K562 (cell line): ENCODE results near the gene CMSS1. TPM values are rescaled to one million over a fixed set of nuclear protein-coding genes. Genes with fewer than 3 reads are reported as not detected.

Experiments
- ATAC-seq: fragments of 200-7000 bp; cut with Tn5 transposase; 3 replicates; pipeline ENCODE4 v1.9.1; 2020; ENCODE audit warnings: moderate library complexity
- BruUV-seq: library from RNA; stranded (reverse); fragments of 400-500 nt; replicated peaks from 2 replicates; lab custom pipeline; 2021; lab: Mats Ljungman, UMichigan
- CTCF ChIA-PET: fragments of 300-600 bp; formaldehyde crosslinking; extraction: SDS; loops from one replicate; lab custom pipeline; 2021; ENCODE audit warnings: low intra/inter-chr PET ratio; lab: Yijun Ruan, JAX
- POLR2A ChIA-PET: fragments of 300-600, 350-650 bp; sonication (Branson Sonifier 250); formaldehyde crosslinking; extraction: SDS; loops from one replicate; lab custom pipeline; 2021; ENCODE audit warnings: antibody characterized with exemption, inconsistent platforms; lab: Yijun Ruan, JAX
- DNase-seq, 4 experiments: peaks; one replicate each; pipeline versions ENCODE4 v3.0.0 to v3.0.0-alpha.2; 2011 to 2018; ENCODE audit warnings: low spot score in 3 of 4, mixed read lengths in 3 of 4; ENCODE audit errors: extremely low read depth in 1 of 4
- FAIRE-seq: peaks from 2 replicates; lab custom pipeline; 2011; peaks lifted over from hg19 to GRCh38; lab: Jason Lieb, UNC
- H2AFZ ChIP-seq: 2 replicates; pipeline ENCODE4 v1.6.0; 2011; ENCODE audit warnings: low read depth, low read length, control low read depth, inconsistent platforms
- H3K27ac ChIP-seq: fragments of 200-600 bp; 3 replicates; pipeline ENCODE4 v1.8.0; 2011; ENCODE audit warnings: low read depth, mild to moderate bottlenecking, control low read depth, inconsistent platforms, low read length, moderate library complexity, mixed read lengths; ENCODE audit errors: extremely low read depth
- H3K27me3 ChIP-seq, 2 experiments: fragments of 300-600 bp in 1 of 2; 2 replicates in 1 of 2; 3 replicates in 1 of 2; pipeline versions ENCODE4 v1.6.0 to v1.8.0; 2011; ENCODE audit warnings: inconsistent platforms in 2 of 2, low read length in 2 of 2, mild to moderate bottlenecking in 1 of 2, mixed read lengths in 1 of 2, moderate library complexity in 1 of 2; ENCODE audit not compliant: control insufficient read depth in 2 of 2, insufficient read depth in 2 of 2
- H3K36me3 ChIP-seq: fragments of 300-600 bp; 3 replicates; pipeline ENCODE4 v1.8.0; 2011; ENCODE audit warnings: mild to moderate bottlenecking, low read length, inconsistent platforms; ENCODE audit not compliant: control insufficient read depth, insufficient read depth
- H3K4me1 ChIP-seq, 2 experiments: fragments of 200-600 bp in 1 of 2; replicated peaks in 1 of 2; 2 replicates in 1 of 2; 3 replicates in 1 of 2; pipeline versions ENCODE4 v1.5.1 to v1.8.0; 2011; ENCODE audit warnings: inconsistent platforms in 2 of 2, low read length in 2 of 2, mild to moderate bottlenecking in 1 of 2, mixed read lengths in 1 of 2, moderate library complexity in 1 of 2; ENCODE audit not compliant: control insufficient read depth in 2 of 2, insufficient read depth in 2 of 2
- H3K4me2 ChIP-seq: 2 replicates; pipeline ENCODE4 v1.6.1; 2011; ENCODE audit warnings: low read length, control low read depth, inconsistent platforms, mixed read lengths; ENCODE audit not compliant: insufficient read depth
- H3K4me3 ChIP-seq: fragments of 200-600 bp; sonication (generic), shearing (Covaris generic); 2 replicates; pipeline ENCODE4 v1.5.1; 2016; ENCODE audit warnings: control low read depth, inconsistent platforms
- H3K79me2 ChIP-seq: fragments of 200-600 bp; 3 replicates; pipeline ENCODE4 v1.8.0; 2011; ENCODE audit warnings: low read length, inconsistent platforms; ENCODE audit not compliant: control insufficient read depth, insufficient read depth
- H3K9ac ChIP-seq, 2 experiments: 2 replicates each; pipeline versions ENCODE4 v1.6.0 to v1.6.1; 2011; ENCODE audit warnings: low read depth in 2 of 2, low read length in 2 of 2, control low read depth in 1 of 2, inconsistent platforms in 1 of 2, mild to moderate bottlenecking in 1 of 2, mixed read lengths in 1 of 2; ENCODE audit not compliant: insufficient read depth in 1 of 2
- H3K9me1 ChIP-seq: one replicate; pipeline ENCODE4 v1.6.0; 2011; ENCODE audit warnings: inconsistent platforms, mild to moderate bottlenecking, low read length, moderate library complexity; ENCODE audit not compliant: control insufficient read depth, insufficient read depth
- H3K9me3 ChIP-seq: replicated peaks from 2 replicates; pipeline ENCODE4 v1.5.1; 2011; ENCODE audit warnings: low read depth, low read length, inconsistent platforms; ENCODE audit not compliant: control insufficient read depth, insufficient read depth
- H4K20me1 ChIP-seq: replicated peaks from 2 replicates; pipeline ENCODE4 v1.6.1; 2011; ENCODE audit warnings: low read length, inconsistent platforms, mixed read lengths; ENCODE audit not compliant: control insufficient read depth, insufficient read depth
- ADNP ChIP-seq: fragments of 200-800 bp; sonication (Bioruptor generic); IDR thresholded peaks from 2 replicates; pipeline ENCODE4 v1.6.1; 2016; ENCODE audit warnings: missing genetic modification characterization, missing compliant biosample characterization
- ELF4 ChIP-seq: fragments of 450-650 bp; formaldehyde crosslinking; IDR thresholded peaks from 2 replicates; pipeline ENCODE4 v1.4.0; 2022; ENCODE audit warnings: missing genetic modification characterization
- MAFG ChIP-seq: fragments of 450-650 bp; conservative IDR thresholded peaks from 2 replicates; pipeline ENCODE4 v1.6.1; 2016; ENCODE audit warnings: missing genetic modification characterization, missing compliant biosample characterization
- POLR2H ChIP-seq: IDR thresholded peaks from 2 replicates; pipeline ENCODE4 v1.6.1; 2016; ENCODE audit warnings: missing genetic modification characterization, low read depth, mild to moderate bottlenecking, control low read depth, missing compliant biosample characterization, moderate library complexity
- ZNF449 ChIP-seq: fragments of 250-450 bp; sonication (Bioruptor Pico); IDR thresholded peaks from 2 replicates; pipeline ENCODE4 v1.8.0; 2022; ENCODE audit warnings: moderate library complexity, mild to moderate bottlenecking, inconsistent platforms
- WGBS: fragments of 100-300 bp; shearing (Covaris generic); methylation state at CpG from one replicate; pipeline ENCODE4 v1.1.6; 2016; ENCODE audit warnings: low coverage, mixed read lengths; ENCODE audit not compliant: insufficient coverage; ENCODE audit errors: missing lambda C conversion rate; 5-methylcytosine and 5-hydroxymethylcytosine counted together
- in situ Hi-C: fragments of 300-500 bp; cut with MboI; formaldehyde crosslinking; loops from 4 replicates; pipeline ENCODE4 v1.15.0; 2018; ENCODE audit warnings: inconsistent platforms, mixed read lengths
- intact Hi-C: fragments of 100-400 bp; cut with micrococcal nuclease; formaldehyde crosslinking; loops from 2 replicates; pipeline ENCODE4 v1.14.2; 2022
- polyA plus RNA-seq, 8 experiments: library from polyadenylated mRNA; depleted of rRNA in 4 of 8; stranded (reverse) in 5 of 8; unstranded in 3 of 8; fragments of >200 nt; fragmentation: Nextera tagmentation in 2 of 8; fragmentation: Illumina TruSeq in 1 of 8; extraction: Ambion mirVana in 2 of 8; extraction: Trizol in 1 of 8; gene quantifications; 2 replicates each; pipeline versions ENCODE4 v1.2.1 to v1.2.3, GENCODE V29; 2011 to 2014; ENCODE audit warnings: inconsistent platforms in 1 of 8, missing spikeins in 1 of 8
- total RNA-seq, 7 experiments: library from RNA; depleted of rRNA in 6 of 7; stranded (reverse); fragments of >200 nt in 6 of 7; fragmentation: Illumina TruSeq in 2 of 7; extraction: Trizol in 2 of 7; gene quantifications; 2 replicates each; pipeline versions ENCODE4 v1.2.1 to v1.2.3, GENCODE V29; 2011 to 2021; ENCODE audit warnings: low replicate concordance in 1 of 7
- TF ChIP-seq, protein P1 (sequence below): IDR thresholded peaks from 2 replicates; pipeline ENCODE4 v1.6.1; 2014; ENCODE audit warnings: antibody characterized with exemption
- TF ChIP-seq, protein P2 (sequence below), 3 experiments: IDR thresholded peaks in 2 of 3; conservative IDR thresholded peaks in 1 of 3; 2 replicates each; pipeline ENCODE4 v1.5.1; 2011 to 2012; ENCODE audit warnings: low read length in 3 of 3, mild to moderate bottlenecking in 3 of 3, control low read depth in 2 of 3, improper control_type of control experiment in 1 of 3, inconsistent platforms in 1 of 3, low read depth in 1 of 3, mixed read lengths in 1 of 3, moderate library complexity in 1 of 3; ENCODE audit not compliant: insufficient read depth in 2 of 3
- TF ChIP-seq, protein P3 (sequence below): fragments of 450-650 bp; IDR thresholded peaks from 2 replicates; pipeline ENCODE4 v1.7.0; 2016; ENCODE audit warnings: borderline replicate concordance
- TF ChIP-seq, protein P4 (sequence below): fragments of 250-450 bp; sonication (Bioruptor Pico); IDR thresholded peaks from 2 replicates; pipeline ENCODE4 v1.4.0; 2020; ENCODE audit warnings: borderline replicate concordance

Gene CMSS1
- total and polyA plus RNA-seq, 9 of the 15 experiments (the other 6 are each of a cell fraction or from before 2014, with no cell fraction given): 46.9 to 109 (median 72.3) TPM

- TF ChIP-seq, protein P1, sequence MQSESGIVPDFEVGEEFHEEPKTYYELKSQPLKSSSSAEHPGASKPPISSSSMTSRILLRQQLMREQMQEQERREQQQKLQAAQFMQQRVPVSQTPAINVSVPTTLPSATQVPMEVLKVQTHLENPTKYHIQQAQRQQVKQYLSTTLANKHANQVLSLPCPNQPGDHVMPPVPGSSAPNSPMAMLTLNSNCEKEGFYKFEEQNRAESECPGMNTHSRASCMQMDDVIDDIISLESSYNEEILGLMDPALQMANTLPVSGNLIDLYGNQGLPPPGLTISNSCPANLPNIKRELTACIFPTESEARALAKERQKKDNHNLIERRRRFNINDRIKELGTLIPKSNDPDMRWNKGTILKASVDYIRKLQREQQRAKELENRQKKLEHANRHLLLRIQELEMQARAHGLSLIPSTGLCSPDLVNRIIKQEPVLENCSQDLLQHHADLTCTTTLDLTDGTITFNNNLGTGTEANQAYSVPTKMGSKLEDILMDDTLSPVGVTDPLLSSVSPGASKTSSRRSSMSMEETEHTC: no peak
- no peak for TF ChIP-seq ELF4 (CRISPR knock-in tag)
- no peak for TF ChIP-seq ADNP (tag)
- TF ChIP-seq ZNF449 (CRISPR knock-in tag): no peak
- no peak for TF ChIP-seq POLR2H (tag)
Measured at GRCh38 chr3:100141586-100141985, 323.9 kb downstream of the CMSS1 start (continued).

- FAIRE-seq (no peak), ATAC-seq (no peak), DNase-seq (no peak)
- Histone ChIP-seq H2AFZ (no peak overlapping the region), H3K4me3 (no peak overlapping the region), H3K79me2 (no peaks in the 10 kb centered on the region), H3K27ac (no peak overlapping the region), H3K27me3 (no peaks in the 10 kb centered on the region), H3K9me3 (no peaks in the 10 kb centered on the region), H3K4me2 (no peak overlapping the region), H3K9ac (no peak overlapping the region), H3K9me1 (no peaks in the 10 kb centered on the region), H4K20me1 (no peaks in the 10 kb centered on the region), H3K4me1 (no peaks in the 10 kb centered on the region), H3K36me3 (peaks cover 13% of the 10 kb centered on the region; the same call in 1 of the 3 replicates)
- POLR2A ChIA-PET: no interaction called here
- in situ Hi-C loops: no loop called here
- 64% methylated on average over 1 of the region's 1 CpG for WGBS
- BruUV-seq: no TSS peak
- intact Hi-C loops: no loop called here
- TF ChIP-seq, protein P2, sequence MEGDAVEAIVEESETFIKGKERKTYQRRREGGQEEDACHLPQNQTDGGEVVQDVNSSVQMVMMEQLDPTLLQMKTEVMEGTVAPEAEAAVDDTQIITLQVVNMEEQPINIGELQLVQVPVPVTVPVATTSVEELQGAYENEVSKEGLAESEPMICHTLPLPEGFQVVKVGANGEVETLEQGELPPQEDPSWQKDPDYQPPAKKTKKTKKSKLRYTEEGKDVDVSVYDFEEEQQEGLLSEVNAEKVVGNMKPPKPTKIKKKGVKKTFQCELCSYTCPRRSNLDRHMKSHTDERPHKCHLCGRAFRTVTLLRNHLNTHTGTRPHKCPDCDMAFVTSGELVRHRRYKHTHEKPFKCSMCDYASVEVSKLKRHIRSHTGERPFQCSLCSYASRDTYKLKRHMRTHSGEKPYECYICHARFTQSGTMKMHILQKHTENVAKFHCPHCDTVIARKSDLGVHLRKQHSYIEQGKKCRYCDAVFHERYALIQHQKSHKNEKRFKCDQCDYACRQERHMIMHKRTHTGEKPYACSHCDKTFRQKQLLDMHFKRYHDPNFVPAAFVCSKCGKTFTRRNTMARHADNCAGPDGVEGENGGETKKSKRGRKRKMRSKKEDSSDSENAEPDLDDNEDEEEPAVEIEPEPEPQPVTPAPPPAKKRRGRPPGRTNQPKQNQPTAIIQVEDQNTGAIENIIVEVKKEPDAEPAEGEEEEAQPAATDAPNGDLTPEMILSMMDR (IDR thresholded peaks at IDR 0.05 in 2 of 3, conservative IDR thresholded peaks at IDR 0.05 in 1 of 3; ENCODE audit: insufficient read depth in 2 of 3, low read depth in 1 of 3, low read length in 3 of 3): 0 out of 6 replicates have a peak, but pooled peaks of 1 of the 3 experiments have one; percentile 27
- TF ChIP-seq, protein P3, sequence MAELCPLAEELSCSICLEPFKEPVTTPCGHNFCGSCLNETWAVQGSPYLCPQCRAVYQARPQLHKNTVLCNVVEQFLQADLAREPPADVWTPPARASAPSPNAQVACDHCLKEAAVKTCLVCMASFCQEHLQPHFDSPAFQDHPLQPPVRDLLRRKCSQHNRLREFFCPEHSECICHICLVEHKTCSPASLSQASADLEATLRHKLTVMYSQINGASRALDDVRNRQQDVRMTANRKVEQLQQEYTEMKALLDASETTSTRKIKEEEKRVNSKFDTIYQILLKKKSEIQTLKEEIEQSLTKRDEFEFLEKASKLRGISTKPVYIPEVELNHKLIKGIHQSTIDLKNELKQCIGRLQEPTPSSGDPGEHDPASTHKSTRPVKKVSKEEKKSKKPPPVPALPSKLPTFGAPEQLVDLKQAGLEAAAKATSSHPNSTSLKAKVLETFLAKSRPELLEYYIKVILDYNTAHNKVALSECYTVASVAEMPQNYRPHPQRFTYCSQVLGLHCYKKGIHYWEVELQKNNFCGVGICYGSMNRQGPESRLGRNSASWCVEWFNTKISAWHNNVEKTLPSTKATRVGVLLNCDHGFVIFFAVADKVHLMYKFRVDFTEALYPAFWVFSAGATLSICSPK: no peak
- no peak for TF ChIP-seq MAFG (tag)
- TF ChIP-seq, protein P4, sequence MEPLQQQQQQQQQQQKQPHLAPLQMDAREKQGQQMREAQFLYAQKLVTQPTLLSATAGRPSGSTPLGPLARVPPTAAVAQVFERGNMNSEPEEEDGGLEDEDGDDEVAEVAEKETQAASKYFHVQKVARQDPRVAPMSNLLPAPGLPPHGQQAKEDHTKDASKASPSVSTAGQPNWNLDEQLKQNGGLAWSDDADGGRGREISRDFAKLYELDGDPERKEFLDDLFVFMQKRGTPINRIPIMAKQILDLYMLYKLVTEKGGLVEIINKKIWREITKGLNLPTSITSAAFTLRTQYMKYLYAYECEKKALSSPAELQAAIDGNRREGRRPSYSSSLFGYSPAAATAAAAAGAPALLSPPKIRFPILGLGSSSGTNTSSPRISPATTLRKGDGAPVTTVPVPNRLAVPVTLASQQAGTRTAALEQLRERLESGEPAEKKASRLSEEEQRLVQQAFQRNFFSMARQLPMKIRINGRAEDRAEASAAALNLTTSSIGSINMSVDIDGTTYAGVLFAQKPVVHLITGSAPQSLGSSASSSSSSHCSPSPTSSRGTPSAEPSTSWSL (CRISPR knock-in tag): no peak
- CTCF ChIA-PET: no interaction called here
Measured at GRCh38 chr3:100144255-100144866, 326.7 kb downstream of the CMSS1 start.
